Left lung (tissue), 10 donors: ENCODE measurements around the gene CA12. TPM values are rescaled to one million over a fixed set of nuclear protein-coding genes. Genes with fewer than 3 reads are reported as not detected.

Source experiments
- ATAC-seq: fragments of 200-7000 bp; cut with Tn5 transposase; one replicate; pipeline ENCODE4 v1.9.1; 2020; ENCODE audit warnings: moderate library complexity
- DNase-seq, 4 donors: peaks; one replicate each; pipeline ENCODE4 v3.0.0-alpha.2; 2013 to 2020
- H3K27ac ChIP-seq, 2 donors: fragments of 200-600 bp; sonication (generic) in 1 of 2; one replicate each; pipeline versions ENCODE4 v1.5.0 to v1.8.0; 2020 to 2021
- H3K27me3 ChIP-seq, 2 donors: fragments of 200-600 bp; sonication (generic) in 1 of 2; one replicate each; pipeline versions ENCODE4 v1.5.0 to v1.8.0; 2020 to 2021
- H3K36me3 ChIP-seq, 2 donors: fragments of 200-600 bp; sonication (generic) in 1 of 2; one replicate each; pipeline versions ENCODE4 v1.5.0 to v1.8.0; 2020 to 2021
- H3K4me1 ChIP-seq, 2 donors: fragments of 200-600 bp; one replicate each; pipeline ENCODE4 v1.8.0; 2021
- H3K4me3 ChIP-seq, 2 donors: fragments of 200-600 bp; sonication (generic) in 1 of 2; one replicate each; pipeline versions ENCODE4 v1.5.0 to v1.8.0; 2020 to 2021; ENCODE audit warnings: mild to moderate bottlenecking in 1 of 2
- H3K9me3 ChIP-seq, 2 donors: fragments of 200-600 bp; sonication (generic) in 1 of 2; one replicate each; pipeline versions ENCODE4 v1.5.0 to v1.8.0; 2020 to 2021
- intact Hi-C, 2 donors: fragments of 100-400 bp; cut with DNase I; formaldehyde crosslinking; loops; one replicate each; pipeline versions ENCODE4 v1.11.2 to v1.14.2; 2022
- polyA plus RNA-seq, 6 donors: library from polyadenylated mRNA; unstranded; fragments of 120-200 nt; gene quantifications; one replicate each; pipeline ENCODE4 v1.2.1, GENCODE V29; 2013; ENCODE audit not compliant: insufficient read length in 6 of 6
- total RNA-seq, 2 donors: library from RNA; stranded (reverse); fragmentation: NEBNext Ultra II Directional; extraction: Animal tissue kit (Norgen Biotek cat#: 25700); gene quantifications; one replicate each; pipeline ENCODE4 v1.2.1, GENCODE V29; 2021
- TF ChIP-seq, protein P1 (sequence below), 2 donors: fragments of 200-600 bp; sonication (generic) in 1 of 2; IDR thresholded peaks; one replicate each; pipeline versions ENCODE4 v1.5.0 to v1.8.0; 2021; ENCODE audit warnings: antibody characterized with exemption in 2 of 2
- donor health status: DM: no; HTN: yes; CAD: no.
- donor health status: DM: no; HTN: no; CAD: no.

CA12 gene
- total and polyA plus RNA-seq, 8 donors = 1.6 to 20.5 (median 5.6) TPM

DNA sequence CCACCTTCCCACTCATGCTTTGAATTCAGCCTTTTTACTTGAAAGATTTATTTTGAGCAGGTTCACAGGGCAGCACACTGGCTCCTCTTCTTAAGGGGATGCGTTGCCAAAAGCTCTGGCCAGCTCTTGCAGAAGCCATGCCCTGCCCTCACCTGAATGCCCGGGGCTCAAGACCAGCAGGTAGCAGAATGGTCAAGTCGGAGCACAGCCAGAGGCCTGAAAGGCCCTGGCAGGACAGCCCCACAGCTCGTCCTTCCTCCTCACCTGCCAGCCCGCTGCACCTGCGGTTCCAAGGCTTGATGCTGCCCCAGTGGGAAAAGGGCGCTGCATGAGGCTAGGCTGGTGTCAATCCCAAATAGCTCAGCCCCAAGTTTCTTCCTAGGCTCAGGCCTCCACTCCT, 13.1 kb downstream of the CA12 start:
- TF ChIP-seq, protein P1, sequence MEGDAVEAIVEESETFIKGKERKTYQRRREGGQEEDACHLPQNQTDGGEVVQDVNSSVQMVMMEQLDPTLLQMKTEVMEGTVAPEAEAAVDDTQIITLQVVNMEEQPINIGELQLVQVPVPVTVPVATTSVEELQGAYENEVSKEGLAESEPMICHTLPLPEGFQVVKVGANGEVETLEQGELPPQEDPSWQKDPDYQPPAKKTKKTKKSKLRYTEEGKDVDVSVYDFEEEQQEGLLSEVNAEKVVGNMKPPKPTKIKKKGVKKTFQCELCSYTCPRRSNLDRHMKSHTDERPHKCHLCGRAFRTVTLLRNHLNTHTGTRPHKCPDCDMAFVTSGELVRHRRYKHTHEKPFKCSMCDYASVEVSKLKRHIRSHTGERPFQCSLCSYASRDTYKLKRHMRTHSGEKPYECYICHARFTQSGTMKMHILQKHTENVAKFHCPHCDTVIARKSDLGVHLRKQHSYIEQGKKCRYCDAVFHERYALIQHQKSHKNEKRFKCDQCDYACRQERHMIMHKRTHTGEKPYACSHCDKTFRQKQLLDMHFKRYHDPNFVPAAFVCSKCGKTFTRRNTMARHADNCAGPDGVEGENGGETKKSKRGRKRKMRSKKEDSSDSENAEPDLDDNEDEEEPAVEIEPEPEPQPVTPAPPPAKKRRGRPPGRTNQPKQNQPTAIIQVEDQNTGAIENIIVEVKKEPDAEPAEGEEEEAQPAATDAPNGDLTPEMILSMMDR (IDR thresholded peaks at IDR 0.05) = no peak
- Histone ChIP-seq H3K9me3 (no peaks in the 10 kb centered on the region), H3K27ac (peak overlapping the region in 1 of 2 donors; percentile 13), H3K4me1 (peaks cover 0 to 18% of the 10 kb centered on the region in 2 donors), H3K36me3 (no peaks in the 10 kb centered on the region), H3K4me3 (no peak overlapping the region), H3K27me3 (no peaks in the 10 kb centered on the region)
- intact Hi-C loops = no loop called here
- DNase-seq (no peak), ATAC-seq (no peak)

DNA sequence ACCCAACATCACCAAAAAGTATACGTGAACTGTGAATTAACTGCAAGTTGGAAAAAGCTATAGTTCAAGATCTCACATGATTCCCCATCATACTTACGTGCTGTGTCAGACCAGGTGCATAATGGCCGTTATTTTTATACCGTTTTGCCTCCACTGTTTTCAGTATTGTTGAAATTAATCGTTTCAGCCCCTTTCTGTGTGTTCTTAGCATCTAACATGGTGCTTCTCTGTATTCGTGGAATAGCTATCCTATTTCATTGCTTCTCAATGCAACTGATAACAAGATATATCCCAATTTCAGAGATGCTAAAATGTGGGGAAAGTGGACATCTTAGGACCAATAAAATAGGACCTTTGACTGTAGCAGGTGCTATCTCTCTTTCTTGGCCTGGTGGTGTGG, 13.7 kb downstream of the CA12 start:
- peaks cover 0 to 13% of the 10 kb centered on the region in 2 donors for H3K4me1 ChIP-seq
- ATAC-seq = no peak
- H3K4me3 ChIP-seq = no peak overlapping the region
- intact Hi-C loops = no loop called here
- TF ChIP-seq, protein P1 (IDR thresholded peaks at IDR 0.05) = no peak
- H3K9me3 ChIP-seq = no peaks in the 10 kb centered on the region
- H3K36me3 ChIP-seq = no peaks in the 10 kb centered on the region
- no peaks in the 10 kb centered on the region for H3K27me3 ChIP-seq
- DNase-seq = no peak
- H3K27ac ChIP-seq = peak overlapping the region in 1 of 2 donors; percentile 14

DNA sequence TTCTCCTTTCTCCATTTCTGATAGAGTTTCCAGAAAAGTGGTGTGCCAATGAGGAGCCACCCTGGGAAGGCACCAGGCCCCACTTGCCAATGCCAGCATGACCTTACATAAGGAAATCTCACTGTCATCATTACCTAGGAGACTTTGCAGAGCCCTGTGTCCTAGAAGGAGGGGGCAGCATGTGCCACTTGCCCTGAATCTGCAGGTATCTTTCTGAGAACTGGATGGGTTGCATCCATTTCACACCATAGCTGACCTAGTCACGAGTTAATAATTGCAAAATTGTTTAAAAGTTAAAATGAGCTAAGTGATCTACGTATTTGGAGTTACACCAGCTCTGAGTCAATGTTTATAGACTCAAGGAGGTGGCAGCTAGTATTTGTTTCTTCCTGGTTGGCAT, 14.3 kb downstream of the CA12 start:
- Histone ChIP-seq H3K27ac (peak overlapping the region; percentile 30 to 60), H3K4me3 (no peak overlapping the region), H3K36me3 (no peaks in the 10 kb centered on the region), H3K9me3 (no peaks in the 10 kb centered on the region), H3K4me1 (peaks cover 0 to 8% of the 10 kb centered on the region in 2 donors), H3K27me3 (no peaks in the 10 kb centered on the region)
- ATAC-seq = peak; percentile 11
- no peak for DNase-seq
- intact Hi-C loops = no loop called here
- TF ChIP-seq, protein P1 (IDR thresholded peaks at IDR 0.05) = no peak

DNA sequence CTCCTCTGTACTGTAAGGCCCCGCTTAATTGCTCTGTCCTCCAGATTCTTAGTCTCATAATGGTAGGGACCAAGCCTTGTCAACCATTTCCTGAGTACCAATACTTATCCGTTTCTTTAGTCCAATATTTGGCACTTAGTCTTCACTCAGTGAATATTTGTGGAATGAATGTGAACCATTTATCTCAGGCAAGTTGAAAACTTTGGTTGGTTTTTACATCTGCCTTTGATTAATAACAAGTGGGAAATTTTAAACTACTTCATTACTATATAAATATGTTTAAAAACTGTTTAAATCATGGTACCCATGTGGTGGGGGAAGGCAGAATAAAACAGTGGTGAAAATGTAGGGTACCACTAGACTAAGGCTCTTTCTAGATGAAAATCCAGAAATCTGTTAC, 15.2 kb downstream of the CA12 start:
- Histone ChIP-seq H3K27ac (no peak overlapping the region), H3K27me3 (no peaks in the 10 kb centered on the region), H3K36me3 (no peaks in the 10 kb centered on the region), H3K4me3 (no peak overlapping the region), H3K9me3 (no peaks in the 10 kb centered on the region), H3K4me1 (no peaks in the 10 kb centered on the region)
- ATAC-seq = no peak
- intact Hi-C loops = no loop called here
- TF ChIP-seq, protein P1 (IDR thresholded peaks at IDR 0.05) = no peak
- DNase-seq = no peak

DNA sequence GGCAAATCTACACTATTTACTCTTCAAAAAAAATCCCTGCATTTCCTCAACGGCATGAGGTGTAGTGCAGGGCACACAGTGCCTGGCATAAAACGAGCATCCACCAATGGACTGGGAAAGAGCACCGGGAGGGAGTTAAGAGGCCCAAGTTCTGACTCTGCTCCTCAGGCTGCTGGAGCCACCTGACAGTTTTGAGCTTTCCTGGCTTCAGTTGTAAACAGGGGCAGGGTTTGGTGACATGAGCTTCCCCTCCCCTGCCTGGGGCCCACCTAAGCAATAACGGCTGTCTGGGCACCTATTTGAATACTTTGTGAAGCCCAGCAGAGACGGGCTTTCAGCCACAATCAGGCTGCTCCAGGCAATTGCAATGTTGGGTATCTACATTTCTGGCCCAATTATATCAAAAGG, 16.4 kb downstream of the CA12 start:
- TF ChIP-seq, protein P1 (IDR thresholded peaks at IDR 0.05) = no peak
- no peak overlapping the region for H3K4me3 ChIP-seq
- ATAC-seq = peak; percentile 19
- no peaks in the 10 kb centered on the region for H3K4me1 ChIP-seq
- DNase-seq = no peak
- intact Hi-C loops = no loop called here
- no peak overlapping the region for H3K27ac ChIP-seq
- H3K9me3 ChIP-seq = no peaks in the 10 kb centered on the region
- no peaks in the 10 kb centered on the region for H3K36me3 ChIP-seq
- H3K27me3 ChIP-seq = no peaks in the 10 kb centered on the region
